ENCODE results near the gene SRGAP1.

SRGAP1 gene

DNA sequence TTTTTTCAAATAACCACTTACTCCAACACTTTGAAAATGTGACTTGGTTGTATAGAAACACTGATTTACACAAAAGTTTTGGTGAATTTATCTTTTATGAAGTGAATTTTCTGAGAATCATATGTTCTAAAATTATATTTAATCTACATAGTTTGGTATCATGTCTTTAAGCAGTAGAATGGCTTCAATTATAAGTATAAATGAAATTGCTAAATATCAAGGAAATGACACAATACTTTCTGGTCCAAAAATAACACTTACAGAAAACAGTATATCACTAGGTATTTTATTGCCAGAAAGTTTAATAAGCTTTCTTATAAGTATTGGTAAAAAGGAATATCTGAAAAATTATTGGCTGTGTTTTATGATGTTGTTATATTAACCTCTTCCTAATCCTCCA, 90.9 kb downstream of the SRGAP1 start:
- no peak for DNase-seq (ENCODE audit: low read depth in 2 of 2)

DNA sequence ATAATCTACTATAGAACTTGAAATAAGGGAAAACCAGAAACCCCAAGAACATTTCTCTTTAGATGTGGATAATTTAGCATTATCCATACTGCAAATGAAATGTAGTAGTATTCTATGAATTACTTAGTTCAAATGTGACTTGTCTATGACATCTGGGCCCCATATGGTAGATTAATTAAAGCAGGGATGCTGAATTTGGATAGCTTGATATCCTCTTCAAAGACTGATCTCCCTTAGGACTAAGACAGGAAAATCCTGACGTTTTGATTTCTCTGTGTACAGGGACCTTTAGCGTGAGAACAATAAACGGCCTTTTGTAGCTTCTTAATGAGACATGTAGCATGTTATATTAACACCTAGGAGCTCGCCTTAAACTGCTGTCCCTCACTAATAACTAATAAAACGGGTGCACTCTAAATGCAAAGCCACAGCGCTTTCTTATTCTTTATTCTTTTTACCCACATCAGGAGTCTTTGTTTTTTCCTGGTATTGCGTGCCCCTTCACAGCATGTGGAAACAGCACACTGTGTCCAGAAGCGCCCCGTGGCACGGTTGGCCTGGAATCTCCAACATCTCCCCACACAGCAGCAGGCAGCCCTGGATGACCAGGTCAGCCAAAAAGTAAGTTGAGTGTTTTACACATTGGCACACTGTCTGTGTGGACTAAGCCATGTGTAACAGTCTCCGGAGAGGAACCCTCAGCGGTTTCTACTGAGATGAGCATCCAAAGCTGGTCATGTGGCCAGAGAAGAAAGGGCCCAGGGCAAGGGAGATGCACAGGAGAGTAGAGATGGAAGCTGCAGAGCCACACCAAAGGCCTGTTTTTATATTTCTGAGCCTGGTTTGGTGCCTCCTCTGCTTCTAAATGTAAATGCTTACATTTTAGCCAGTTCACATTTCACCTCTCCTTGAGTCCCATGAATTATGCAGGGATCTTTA, 93.1 kb downstream of the SRGAP1 start:
- no peak for DNase-seq (ENCODE audit: low read depth in 2 of 2)

DNA sequence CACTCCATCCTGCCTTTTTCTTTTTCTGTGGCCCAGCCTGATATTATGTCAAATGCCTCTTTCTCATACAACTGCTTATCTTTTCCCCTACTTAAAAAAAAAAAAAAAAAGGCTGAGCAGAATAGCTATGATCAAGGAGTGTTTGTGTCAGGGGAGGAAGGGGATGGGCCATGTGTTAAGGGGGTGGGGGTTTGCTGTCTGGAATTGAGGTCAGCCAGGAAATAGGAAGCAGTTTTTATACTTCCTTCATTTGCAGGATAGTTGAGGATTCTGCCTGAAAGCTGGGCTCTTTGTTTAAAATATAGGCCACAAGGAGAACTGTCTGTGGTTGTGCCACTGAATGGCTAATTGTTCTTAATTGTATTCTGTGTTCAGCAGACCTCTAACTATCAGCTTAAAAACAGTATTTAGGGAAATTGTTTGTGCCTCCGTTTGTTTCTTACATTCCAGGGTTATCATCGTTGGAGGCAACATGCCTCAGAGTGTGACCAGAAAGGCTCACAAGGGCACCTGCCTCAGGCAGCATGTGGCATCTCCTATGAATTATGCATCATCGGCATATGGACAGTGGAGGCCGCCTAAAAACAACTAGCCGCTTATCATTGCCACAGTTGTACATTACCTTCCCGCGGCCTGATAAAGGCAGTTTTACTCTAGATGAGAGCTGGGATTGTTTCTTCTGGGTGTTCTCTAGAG, 96.0 kb downstream of the SRGAP1 start:
- DNase-seq (ENCODE audit: low read depth in 2 of 2), result no peak

- DNase-seq (ENCODE audit: low read depth in 2 of 2), result no peak
Measured at GRCh38 chr12:63941166-63941800, 96.8 kb downstream of the SRGAP1 start.

- no peak for DNase-seq (ENCODE audit: low read depth in 2 of 2)
Measured at GRCh38 chr12:63941879-63942278, 97.4 kb downstream of the SRGAP1 start.

DNA sequence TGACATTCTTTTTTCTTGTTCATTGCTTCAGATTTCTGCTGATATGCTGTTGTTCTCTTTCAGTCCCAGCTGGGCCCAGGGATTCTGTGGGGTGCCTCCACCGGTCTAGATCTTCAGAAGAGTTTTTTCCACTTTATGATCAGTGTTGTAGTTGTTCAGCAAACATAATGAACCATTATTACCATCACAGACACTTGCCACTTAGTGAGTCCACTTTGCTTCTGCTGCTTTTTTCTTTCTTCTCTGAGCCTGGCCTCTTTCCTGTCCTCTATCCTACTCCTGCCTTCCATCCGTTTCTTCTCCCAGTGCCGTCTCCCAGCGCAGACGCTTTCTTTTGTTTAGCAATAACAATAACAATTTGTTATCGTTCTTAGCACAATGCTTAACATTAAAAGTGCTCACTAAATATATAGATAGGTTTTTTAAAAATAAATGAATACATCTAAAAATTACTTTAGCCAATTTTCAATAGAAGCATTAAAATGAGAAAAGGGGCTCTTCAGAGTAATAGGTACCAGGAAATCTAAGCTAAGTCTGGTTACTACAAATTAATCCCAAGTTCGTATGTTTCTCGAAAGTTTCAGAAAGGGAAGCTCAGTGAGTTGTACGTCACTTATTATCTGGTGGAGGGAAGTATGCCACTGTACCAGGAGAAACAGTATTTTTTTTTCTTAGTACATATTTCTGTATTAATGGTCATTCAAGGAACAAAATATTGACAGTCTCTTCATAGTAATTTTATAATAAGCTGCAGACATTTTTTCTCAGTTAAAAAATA, 98.2 kb downstream of the SRGAP1 start:
- DNase-seq (ENCODE audit: low read depth in 2 of 2), result no peak

- DNase-seq (ENCODE audit: low read depth in 2 of 2), result no peak
Measured at GRCh38 chr12:63944034-63944579, 99.6 kb downstream of the SRGAP1 start.

DNA sequence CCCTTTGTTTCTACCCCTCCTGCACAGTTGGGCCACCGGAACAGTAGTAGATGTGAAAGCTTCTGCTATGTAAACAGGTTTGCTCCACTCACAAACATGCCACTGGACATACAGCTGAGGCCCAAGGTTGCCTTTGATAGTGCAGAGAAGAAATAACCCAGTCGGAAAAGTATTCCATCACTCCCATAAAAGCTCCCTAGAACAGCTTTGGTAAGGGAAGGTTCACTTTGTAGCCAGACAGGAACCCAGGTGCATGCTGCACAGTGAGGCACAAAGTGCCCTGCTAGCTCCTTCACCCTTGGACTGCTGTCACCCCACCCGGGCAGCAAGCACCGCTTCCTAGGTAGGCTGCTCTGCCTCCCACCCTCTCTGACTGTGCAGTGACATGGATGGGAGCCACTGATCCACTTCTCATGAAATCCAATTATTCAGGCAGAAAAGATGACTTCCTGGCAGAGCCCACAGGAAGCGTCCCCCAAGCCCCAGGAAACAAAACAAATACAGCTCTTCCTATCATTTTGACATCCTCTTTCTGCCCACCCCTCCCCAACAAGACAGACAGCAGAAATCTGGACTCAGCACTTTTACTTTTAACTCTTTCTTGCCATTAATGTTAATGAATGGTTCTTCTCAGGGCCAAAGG, 100.2 kb downstream of the SRGAP1 start:
- no peak for DNase-seq (ENCODE audit: low read depth in 2 of 2)

GRCh38 chr12:63945777-63946176, 101.3 kb downstream of the SRGAP1 start:
- no peak for DNase-seq (ENCODE audit: low read depth in 2 of 2)

DNA sequence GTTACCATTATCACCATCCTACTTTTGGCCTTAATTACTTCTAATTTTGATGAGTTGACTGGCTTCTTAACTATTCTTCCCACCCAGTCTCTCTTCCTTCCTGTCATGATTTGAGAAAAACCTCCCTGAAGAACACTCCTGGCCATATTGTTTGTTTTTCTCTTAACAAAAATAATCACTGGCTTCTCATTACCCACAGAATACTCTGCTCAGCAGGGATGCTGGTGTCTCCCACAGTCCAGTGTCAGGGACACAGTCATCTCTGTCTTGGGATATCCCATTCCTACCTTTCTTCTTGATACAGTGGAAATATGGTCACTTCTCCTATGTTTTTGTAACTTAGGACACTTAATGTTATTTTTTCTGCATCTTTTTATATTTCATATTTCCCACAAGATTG, 103.7 kb downstream of the SRGAP1 start:
- no peak for DNase-seq (ENCODE audit: low read depth in 2 of 2)

DNA sequence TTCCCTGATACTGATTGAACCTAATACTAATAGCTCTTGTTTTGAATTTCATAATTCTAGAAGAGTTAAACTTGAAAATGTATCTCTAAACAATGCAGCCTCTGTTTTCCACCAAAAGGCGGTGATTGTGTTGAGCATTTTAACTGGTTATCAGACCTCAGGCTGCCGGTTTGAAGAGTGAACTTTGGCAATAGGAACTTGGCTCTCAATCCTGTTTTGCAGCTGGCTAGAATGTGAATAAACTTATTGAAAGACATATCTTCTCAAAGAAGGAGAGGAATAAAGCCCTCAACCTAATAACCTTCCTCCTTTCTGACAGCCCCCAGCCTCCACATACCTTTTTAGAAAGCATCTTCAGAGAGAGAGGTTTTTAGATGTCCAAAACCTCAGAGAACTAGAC, 105.4 kb downstream of the SRGAP1 start:
- DNase-seq (ENCODE audit: low read depth in 2 of 2), result no peak

GRCh38 chr12:63952995-63953394, 108.5 kb downstream of the SRGAP1 start:
- DNase-seq (ENCODE audit: low read depth in 2 of 2), result no peak

- DNase-seq (ENCODE audit: low read depth in 2 of 2), result no peak
Measured at GRCh38 chr12:63955831-63956666, 111.5 kb downstream of the SRGAP1 start.

- no peak for DNase-seq (ENCODE audit: low read depth in 2 of 2)
Measured at GRCh38 chr12:63957496-63957895, 113.0 kb downstream of the SRGAP1 start.

DNA sequence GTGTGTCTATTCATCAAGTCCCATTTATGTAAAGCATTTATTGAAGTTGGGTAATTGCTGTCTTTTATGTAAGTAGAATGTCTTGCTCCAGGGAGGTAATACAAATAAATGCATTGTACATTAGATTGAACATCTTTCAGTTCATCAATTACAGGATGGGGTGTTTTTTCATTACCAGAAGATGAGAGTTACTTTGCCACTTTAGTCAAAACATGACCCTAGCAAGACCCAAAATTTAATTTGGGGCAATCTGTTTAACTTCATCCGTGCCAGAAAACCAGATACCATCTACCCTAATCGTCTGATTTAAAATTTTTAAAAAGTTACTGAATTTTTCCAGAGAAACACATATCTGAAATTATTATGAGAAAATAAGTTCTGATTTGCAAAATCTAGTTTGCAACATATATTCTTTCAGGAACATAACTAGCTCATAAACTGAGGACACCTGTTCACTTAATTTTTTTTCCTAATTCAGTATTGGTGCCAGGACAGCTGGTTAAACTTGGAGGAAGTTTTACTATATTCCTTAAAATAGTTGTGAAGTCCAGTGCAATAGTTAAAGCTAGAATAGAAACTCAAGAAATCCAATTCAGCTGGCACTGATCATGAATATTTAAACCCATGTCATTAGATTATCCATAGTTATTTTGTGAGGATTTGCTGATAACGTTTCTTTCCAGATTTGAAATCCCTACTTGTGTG, 114.5 kb downstream of the SRGAP1 start:
- DNase-seq (ENCODE audit: low read depth in 2 of 2), result no peak

GRCh38 chr12:63961048-63961447, 116.5 kb downstream of the SRGAP1 start:
- DNase-seq (ENCODE audit: low read depth in 2 of 2), result no peak

- no peak for DNase-seq (ENCODE audit: low read depth in 2 of 2)
Measured at GRCh38 chr12:63961543-63961942, 117.0 kb downstream of the SRGAP1 start.

- no peak for DNase-seq (ENCODE audit: low read depth in 2 of 2)
Measured at GRCh38 chr12:63963868-63964267, 119.4 kb downstream of the SRGAP1 start.

- DNase-seq (ENCODE audit: low read depth in 2 of 2), result no peak
Measured at GRCh38 chr12:63964301-63964700, 119.8 kb downstream of the SRGAP1 start.
